ENCODE results near the gene CNFN.
A peak's percentile ranks its signal among the peaks of the same experiment; 100 is the strongest.

The CNFN gene

GRCh38 chr19:42409477-42409876 is 19.4 kb upstream of the CNFN start:
- DNase-seq (ENCODE audit: low read depth): no peak

GRCh38 chr19:42407816-42408175 is 17.7 kb upstream of the CNFN start:
- DNase-seq (ENCODE audit: low read depth): no peak

- DNase-seq (ENCODE audit: low read depth): no peak
These were observed 17.2 kb upstream of the CNFN start for GRCh38 chr19:42407085-42407815.

GRCh38 chr19:42406111-42406510 is 16.0 kb upstream of the CNFN start:
- DNase-seq (ENCODE audit: low read depth): no peak

- no peak for DNase-seq (ENCODE audit: low read depth)
These were observed 13.5 kb upstream of the CNFN start for GRCh38 chr19:42403586-42403985.

- no peak for DNase-seq (ENCODE audit: low read depth)
These were observed 12.4 kb upstream of the CNFN start for GRCh38 chr19:42402376-42403116.

- peak; percentile 61 for DNase-seq (ENCODE audit: low read depth)
These were observed 11.5 kb upstream of the CNFN start for GRCh38 chr19:42401365-42402303.

GRCh38 chr19:42400404-42400803 is 10.3 kb upstream of the CNFN start:
- DNase-seq (ENCODE audit: low read depth): no peak

- DNase-seq (ENCODE audit: low read depth): no peak
These were observed 7.4 kb upstream of the CNFN start for GRCh38 chr19:42397263-42398166.

GRCh38 chr19:42396381-42397262 is 6.5 kb upstream of the CNFN start:
- DNase-seq (ENCODE audit: low read depth): peak; percentile 80

- no peak for DNase-seq (ENCODE audit: low read depth)
These were observed 4.7 kb upstream of the CNFN start for GRCh38 chr19:42394751-42395150.

GRCh38 chr19:42392165-42392564 is 2.1 kb upstream of the CNFN start:
- DNase-seq (ENCODE audit: low read depth): no peak

GRCh38 chr19:42388851-42389489 is 1.1 kb downstream of the CNFN start:
- DNase-seq (ENCODE audit: low read depth): no peak

- DNase-seq (ENCODE audit: low read depth): peak; percentile 37
These were observed 3.0 kb downstream of the CNFN start for GRCh38 chr19:42386974-42387707.

- DNase-seq (ENCODE audit: low read depth): no peak
These were observed 9.9 kb downstream of the CNFN start for GRCh38 chr19:42380155-42380554.

GRCh38 chr19:42378225-42379215 is 11.6 kb downstream of the CNFN start:
- DNase-seq (ENCODE audit: low read depth): no peak

- DNase-seq (ENCODE audit: low read depth): no peak
These were observed 13.9 kb downstream of the CNFN start for GRCh38 chr19:42376177-42376555.
